K562 (cell line): ENCODE data around the gene HEXIM1. TPM values are rescaled to one million over a fixed set of nuclear protein-coding genes. Genes with fewer than 3 reads are reported as not detected.

ENCODE experiments used
- ARNT ChIP-seq, 2 experiments: fragments of 450-650 bp; IDR thresholded peaks; 2 replicates each; pipeline ENCODE4 v1.6.1; 2016; ENCODE audit warnings: mild to moderate bottlenecking in 1 of 2
- FOXA3 ChIP-seq, 2 experiments: fragments of 450-650 bp in 1 of 2; sonication (generic) in 1 of 2; formaldehyde crosslinking; IDR thresholded peaks in 1 of 2; conservative IDR thresholded peaks in 1 of 2; 2 replicates each; pipeline versions ENCODE4 v1.4.0 to v1.8.0; 2020 to 2022; ENCODE audit warnings: mild to moderate bottlenecking in 2 of 2, missing genetic modification reagents in 1 of 2
- NFYB ChIP-seq: IDR thresholded peaks from 2 replicates; pipeline ENCODE4 v1.6.1; 2011; ENCODE audit warnings: mild to moderate bottlenecking, moderate library complexity; ENCODE audit not compliant: insufficient read length; ENCODE audit errors: extremely low read depth
- TARDBP ChIP-seq: fragments of 450-650 bp; IDR thresholded peaks from 2 replicates; pipeline ENCODE4 v1.6.1; 2016
- YY1 ChIP-seq, 3 experiments: IDR thresholded peaks; 2 replicates each; pipeline ENCODE4 v1.6.1; 2011; ENCODE audit warnings: low read length in 2 of 3, mild to moderate bottlenecking in 2 of 3, moderate library complexity in 2 of 3, borderline replicate concordance in 1 of 3, control low read depth in 1 of 3, low read depth in 1 of 3; ENCODE audit not compliant: insufficient read depth in 3 of 3, insufficient replicate concordance in 2 of 3, control insufficient read depth in 1 of 3, insufficient read length in 1 of 3; ENCODE audit errors: extremely low read depth in 1 of 3
- ZBTB7A ChIP-seq: IDR thresholded peaks from 2 replicates; pipeline ENCODE4 v1.6.1; 2011; ENCODE audit warnings: low read depth, mild to moderate bottlenecking, low read length, moderate library complexity, borderline replicate concordance; ENCODE audit not compliant: control insufficient read depth
- polyA plus RNA-seq, 8 experiments: library from polyadenylated mRNA; depleted of rRNA in 4 of 8; stranded (reverse) in 5 of 8; unstranded in 3 of 8; fragments of >200 nt; fragmentation: Nextera tagmentation in 2 of 8; fragmentation: Illumina TruSeq in 1 of 8; extraction: Ambion mirVana in 2 of 8; extraction: Trizol in 1 of 8; gene quantifications; 2 replicates each; pipeline versions ENCODE4 v1.2.1 to v1.2.3, GENCODE V29; 2011 to 2014; ENCODE audit warnings: inconsistent platforms in 1 of 8, missing spikeins in 1 of 8
- total RNA-seq, 7 experiments: library from RNA; depleted of rRNA in 6 of 7; stranded (reverse); fragments of >200 nt in 6 of 7; fragmentation: Illumina TruSeq in 2 of 7; extraction: Trizol in 2 of 7; gene quantifications; 2 replicates each; pipeline versions ENCODE4 v1.2.1 to v1.2.3, GENCODE V29; 2011 to 2021; ENCODE audit warnings: low replicate concordance in 1 of 7
- TF ChIP-seq, protein P1 (sequence below), 2 experiments: fragments of 450-650 bp in 1 of 2; sonication (generic) in 1 of 2; formaldehyde crosslinking in 1 of 2; IDR thresholded peaks; 2 replicates each; pipeline versions ENCODE4 v1.7.1 to v1.9.0; 2016 to 2022; ENCODE audit warnings: inconsistent platforms in 1 of 2, mild to moderate bottlenecking in 1 of 2, missing genetic modification reagents in 1 of 2
- TF ChIP-seq, protein P2 (sequence below): fragments of 250-450 bp; sonication (Bioruptor Pico); IDR thresholded peaks from 2 replicates; pipeline ENCODE4 v1.9.0; 2021; ENCODE audit warnings: mild to moderate bottlenecking
- TF ChIP-seq, protein P3 (sequence below): sonication (generic); formaldehyde crosslinking; IDR thresholded peaks from 2 replicates; pipeline ENCODE4 v1.8.0; 2022; ENCODE audit warnings: missing genetic modification reagents, mild to moderate bottlenecking, borderline replicate concordance
- TF ChIP-seq, protein P4 (sequence below): sonication (generic); formaldehyde crosslinking; IDR thresholded peaks from 2 replicates; pipeline ENCODE4 v1.8.0; 2023; ENCODE audit warnings: mild to moderate bottlenecking, missing genetic modification reagents

Gene HEXIM1
- total and polyA plus RNA-seq, 9 of the 15 experiments (the other 6 are each of a cell fraction or from before 2014, with no cell fraction given) = 1.4 to 28.3 (median 9.1) TPM

DNA sequence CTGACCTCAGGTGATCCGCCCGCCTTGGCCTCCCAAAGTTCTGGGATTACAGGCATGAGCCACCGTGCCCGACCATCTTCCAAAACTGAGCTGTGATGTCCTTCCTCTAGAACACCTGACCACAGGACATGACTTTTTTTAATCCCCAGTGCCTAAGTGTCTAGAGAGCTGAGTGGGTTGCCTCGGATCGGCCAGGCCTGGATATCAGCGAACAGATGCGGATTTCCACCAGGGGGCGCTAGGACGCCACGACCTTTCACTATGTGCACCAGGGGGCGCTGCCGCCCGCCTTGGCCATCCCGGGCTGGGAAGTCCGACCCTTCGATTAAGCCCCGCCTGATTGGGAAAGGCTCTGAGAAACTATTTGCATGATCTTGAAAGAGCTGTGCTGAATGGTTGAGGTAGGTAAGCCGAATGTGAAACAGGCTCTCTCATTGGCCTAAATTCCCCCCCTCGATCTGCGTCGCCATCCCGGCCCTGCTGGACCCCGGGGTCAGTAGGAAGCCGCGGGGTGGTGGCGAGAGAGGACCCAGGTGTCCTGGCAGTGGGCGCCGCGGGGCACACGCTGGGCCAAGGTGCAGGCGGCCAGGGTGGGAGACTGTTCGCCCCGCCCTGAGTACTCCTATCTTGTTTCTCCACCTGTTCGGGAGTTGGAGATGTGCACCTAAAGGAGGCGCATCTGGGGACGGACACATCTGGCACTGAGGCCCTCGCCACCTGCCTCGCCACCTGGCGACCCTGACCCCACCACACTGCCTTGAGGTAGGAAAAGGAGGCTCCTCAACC, 12.9 kb upstream of the HEXIM1 start, which contains the start of gene ACBD4 (continued):
- peak in 2 of 3 experiments; percentile 37 to 79 for TF ChIP-seq YY1 (IDR thresholded peaks at IDR 0.05; ENCODE audit: borderline replicate concordance in 1 of 3, control insufficient read depth in 1 of 3, extremely low read depth in 1 of 3, insufficient read depth in 3 of 3, insufficient read length in 1 of 3, insufficient replicate concordance in 2 of 3, low read depth in 1 of 3, low read length in 2 of 3)
- peak; percentile 56 for TF ChIP-seq ZBTB7A
- TF ChIP-seq, protein P1, sequence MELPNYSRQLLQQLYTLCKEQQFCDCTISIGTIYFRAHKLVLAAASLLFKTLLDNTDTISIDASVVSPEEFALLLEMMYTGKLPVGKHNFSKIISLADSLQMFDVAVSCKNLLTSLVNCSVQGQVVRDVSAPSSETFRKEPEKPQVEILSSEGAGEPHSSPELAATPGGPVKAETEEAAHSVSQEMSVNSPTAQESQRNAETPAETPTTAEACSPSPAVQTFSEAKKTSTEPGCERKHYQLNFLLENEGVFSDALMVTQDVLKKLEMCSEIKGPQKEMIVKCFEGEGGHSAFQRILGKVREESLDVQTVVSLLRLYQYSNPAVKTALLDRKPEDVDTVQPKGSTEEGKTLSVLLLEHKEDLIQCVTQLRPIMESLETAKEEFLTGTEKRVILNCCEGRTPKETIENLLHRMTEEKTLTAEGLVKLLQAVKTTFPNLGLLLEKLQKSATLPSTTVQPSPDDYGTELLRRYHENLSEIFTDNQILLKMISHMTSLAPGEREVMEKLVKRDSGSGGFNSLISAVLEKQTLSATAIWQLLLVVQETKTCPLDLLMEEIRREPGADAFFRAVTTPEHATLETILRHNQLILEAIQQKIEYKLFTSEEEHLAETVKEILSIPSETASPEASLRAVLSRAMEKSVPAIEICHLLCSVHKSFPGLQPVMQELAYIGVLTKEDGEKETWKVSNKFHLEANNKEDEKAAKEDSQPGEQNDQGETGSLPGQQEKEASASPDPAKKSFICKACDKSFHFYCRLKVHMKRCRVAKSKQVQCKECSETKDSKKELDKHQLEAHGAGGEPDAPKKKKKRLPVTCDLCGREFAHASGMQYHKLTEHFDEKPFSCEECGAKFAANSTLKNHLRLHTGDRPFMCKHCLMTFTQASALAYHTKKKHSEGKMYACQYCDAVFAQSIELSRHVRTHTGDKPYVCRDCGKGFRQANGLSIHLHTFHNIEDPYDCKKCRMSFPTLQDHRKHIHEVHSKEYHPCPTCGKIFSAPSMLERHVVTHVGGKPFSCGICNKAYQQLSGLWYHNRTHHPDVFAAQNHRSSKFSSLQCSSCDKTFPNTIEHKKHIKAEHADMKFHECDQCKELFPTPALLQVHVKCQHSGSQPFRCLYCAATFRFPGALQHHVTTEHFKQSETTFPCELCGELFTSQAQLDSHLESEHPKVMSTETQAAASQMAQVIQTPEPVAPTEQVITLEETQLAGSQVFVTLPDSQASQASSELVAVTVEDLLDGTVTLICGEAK (IDR thresholded peaks at IDR 0.05) = peak; percentile 40; the same call in 1 of the 2 replicates
- TF ChIP-seq, protein P1 (CRISPR knock-in tag; IDR thresholded peaks at IDR 0.05) = no peak
- TF ChIP-seq FOXA3 (CRISPR knock-in tag; conservative IDR thresholded peaks at IDR 0.05 in 1 of 2, IDR thresholded peaks at IDR 0.05 in 1 of 2) = peak in 1 of 2 experiments; percentile 49; a peak in 2 of 4 replicates
- TF ChIP-seq, protein P2, sequence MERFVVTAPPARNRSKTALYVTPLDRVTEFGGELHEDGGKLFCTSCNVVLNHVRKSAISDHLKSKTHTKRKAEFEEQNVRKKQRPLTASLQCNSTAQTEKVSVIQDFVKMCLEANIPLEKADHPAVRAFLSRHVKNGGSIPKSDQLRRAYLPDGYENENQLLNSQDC (CRISPR knock-in tag) = no peak
- TF ChIP-seq, protein P3, sequence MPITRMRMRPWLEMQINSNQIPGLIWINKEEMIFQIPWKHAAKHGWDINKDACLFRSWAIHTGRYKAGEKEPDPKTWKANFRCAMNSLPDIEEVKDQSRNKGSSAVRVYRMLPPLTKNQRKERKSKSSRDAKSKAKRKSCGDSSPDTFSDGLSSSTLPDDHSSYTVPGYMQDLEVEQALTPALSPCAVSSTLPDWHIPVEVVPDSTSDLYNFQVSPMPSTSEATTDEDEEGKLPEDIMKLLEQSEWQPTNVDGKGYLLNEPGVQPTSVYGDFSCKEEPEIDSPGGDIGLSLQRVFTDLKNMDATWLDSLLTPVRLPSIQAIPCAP (CRISPR knock-in tag) = no peak
- peak; percentile 61 for TF ChIP-seq NFYB
- TF ChIP-seq TARDBP = peak; percentile 92
- TF ChIP-seq, protein P4, sequence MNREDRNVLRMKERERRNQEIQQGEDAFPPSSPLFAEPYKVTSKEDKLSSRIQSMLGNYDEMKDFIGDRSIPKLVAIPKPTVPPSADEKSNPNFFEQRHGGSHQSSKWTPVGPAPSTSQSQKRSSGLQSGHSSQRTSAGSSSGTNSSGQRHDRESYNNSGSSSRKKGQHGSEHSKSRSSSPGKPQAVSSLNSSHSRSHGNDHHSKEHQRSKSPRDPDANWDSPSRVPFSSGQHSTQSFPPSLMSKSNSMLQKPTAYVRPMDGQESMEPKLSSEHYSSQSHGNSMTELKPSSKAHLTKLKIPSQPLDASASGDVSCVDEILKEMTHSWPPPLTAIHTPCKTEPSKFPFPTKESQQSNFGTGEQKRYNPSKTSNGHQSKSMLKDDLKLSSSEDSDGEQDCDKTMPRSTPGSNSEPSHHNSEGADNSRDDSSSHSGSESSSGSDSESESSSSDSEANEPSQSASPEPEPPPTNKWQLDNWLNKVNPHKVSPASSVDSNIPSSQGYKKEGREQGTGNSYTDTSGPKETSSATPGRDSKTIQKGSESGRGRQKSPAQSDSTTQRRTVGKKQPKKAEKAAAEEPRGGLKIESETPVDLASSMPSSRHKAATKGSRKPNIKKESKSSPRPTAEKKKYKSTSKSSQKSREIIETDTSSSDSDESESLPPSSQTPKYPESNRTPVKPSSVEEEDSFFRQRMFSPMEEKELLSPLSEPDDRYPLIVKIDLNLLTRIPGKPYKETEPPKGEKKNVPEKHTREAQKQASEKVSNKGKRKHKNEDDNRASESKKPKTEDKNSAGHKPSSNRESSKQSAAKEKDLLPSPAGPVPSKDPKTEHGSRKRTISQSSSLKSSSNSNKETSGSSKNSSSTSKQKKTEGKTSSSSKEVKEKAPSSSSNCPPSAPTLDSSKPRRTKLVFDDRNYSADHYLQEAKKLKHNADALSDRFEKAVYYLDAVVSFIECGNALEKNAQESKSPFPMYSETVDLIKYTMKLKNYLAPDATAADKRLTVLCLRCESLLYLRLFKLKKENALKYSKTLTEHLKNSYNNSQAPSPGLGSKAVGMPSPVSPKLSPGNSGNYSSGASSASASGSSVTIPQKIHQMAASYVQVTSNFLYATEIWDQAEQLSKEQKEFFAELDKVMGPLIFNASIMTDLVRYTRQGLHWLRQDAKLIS (CRISPR knock-in tag) = 0 out of 2 replicates have a peak, but pooled peaks have one; percentile 35
- TF ChIP-seq ARNT (IDR thresholded peaks at IDR 0.05) = peak; percentile 19 to 88; a peak in 2 of 4 replicates
